Osteoblast (primary cell): ENCODE data around the gene TSPAN19. TPM values are rescaled to one million over a fixed set of nuclear protein-coding genes. Genes with fewer than 3 reads are reported as not detected.

ENCODE experiments used
- DNase-seq: peaks from one replicate; pipeline ENCODE4 v3.0.0; 2011; ENCODE audit warnings: low spot score, mixed read lengths; ENCODE audit not compliant: insufficient read length; ENCODE audit errors: missing footprints
- H2AFZ ChIP-seq: 2 replicates; pipeline ENCODE4 v1.6.0; 2011; ENCODE audit warnings: mild to moderate bottlenecking, low read length
- H3K27ac ChIP-seq: 2 replicates; pipeline ENCODE4 v1.5.1; 2011; ENCODE audit warnings: mild to moderate bottlenecking, low read depth, low read length, moderate library complexity
- H3K27me3 ChIP-seq: 2 replicates; pipeline ENCODE4 v1.6.0; 2012; ENCODE audit warnings: mild to moderate bottlenecking, control low read depth, inconsistent platforms, low read length, moderate library complexity; ENCODE audit not compliant: insufficient read depth
- H3K36me3 ChIP-seq: 2 replicates; pipeline ENCODE4 v1.5.1; 2011; ENCODE audit warnings: mild to moderate bottlenecking, low read length, control low read depth, moderate library complexity; ENCODE audit not compliant: insufficient read depth
- H3K4me1 ChIP-seq: 2 replicates; pipeline ENCODE4 v1.5.1; 2011; ENCODE audit warnings: mild to moderate bottlenecking, low read length, control low read depth, moderate library complexity; ENCODE audit not compliant: insufficient read depth
- H3K4me2 ChIP-seq: 2 replicates; pipeline ENCODE4 v1.6.0; 2011; ENCODE audit warnings: mild to moderate bottlenecking, low read length; ENCODE audit not compliant: insufficient read depth
- H3K4me3 ChIP-seq: fragments of 200-600 bp; sonication (generic); 3 replicates; pipeline ENCODE4 v1.5.1; 2012; ENCODE audit warnings: mild to moderate bottlenecking, low read length, inconsistent platforms; ENCODE audit not compliant: insufficient read depth
- H3K79me2 ChIP-seq: 2 replicates; pipeline ENCODE4 v1.6.0; 2012; ENCODE audit warnings: mild to moderate bottlenecking, low read length, control low read depth, inconsistent platforms; ENCODE audit not compliant: insufficient read depth
- H3K9me3 ChIP-seq: 2 replicates; pipeline ENCODE4 v1.5.1; 2011; ENCODE audit warnings: low read depth, low read length, control low read depth
- H4K20me1 ChIP-seq: 2 replicates; pipeline ENCODE4 v1.6.0; 2012; ENCODE audit warnings: mild to moderate bottlenecking, low read length, control low read depth; ENCODE audit not compliant: insufficient read depth
- CTCF ChIP-seq: IDR thresholded peaks from 2 replicates; pipeline ENCODE4 v1.5.1; 2011; ENCODE audit warnings: mild to moderate bottlenecking, low read depth, low read length, moderate library complexity; ENCODE audit errors: extremely low read depth
- total RNA-seq: library from RNA; depleted of rRNA; stranded (reverse); fragments of >200 nt; gene quantifications from 2 replicates; pipeline ENCODE4 v1.2.3, GENCODE V29; 2012

The TSPAN19 gene
- total RNA-seq, 1 donor, result not detected

DNA sequence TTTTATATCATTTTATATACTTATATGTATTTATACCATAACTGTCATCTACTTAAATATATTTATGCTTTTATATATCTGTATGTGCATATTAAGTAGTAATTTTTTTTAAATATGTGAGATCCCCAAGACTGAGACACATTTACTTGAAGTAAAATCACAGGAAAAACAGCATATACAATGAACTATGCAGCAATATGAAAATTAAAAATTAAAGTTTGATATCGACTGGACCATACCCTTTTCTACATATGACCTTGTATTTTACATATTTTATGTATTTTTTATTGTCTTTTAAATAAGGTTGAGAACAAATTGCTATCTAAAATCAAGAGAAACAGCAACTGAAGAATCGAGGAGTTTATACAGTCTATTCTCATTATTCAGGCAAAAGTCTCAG lies 50.0 kb downstream of the TSPAN19 start:
- no peaks in the 10 kb centered on the region for H3K27me3 ChIP-seq
- no peak overlapping the region for H3K4me3 ChIP-seq
- H4K20me1 ChIP-seq, result no peaks in the 10 kb centered on the region
- peak overlapping the region; percentile 76 for H2AFZ ChIP-seq
- no peaks in the 10 kb centered on the region for H3K79me2 ChIP-seq
- H3K9me3 ChIP-seq, result no peaks in the 10 kb centered on the region
- no peak for TF ChIP-seq CTCF
- H3K36me3 ChIP-seq, result no peaks in the 10 kb centered on the region
- no peak overlapping the region for H3K27ac ChIP-seq
- DNase-seq, result no peak
- no peaks in the 10 kb centered on the region for H3K4me1 ChIP-seq
- H3K4me2 ChIP-seq, result no peak overlapping the region

- no peaks in the 10 kb centered on the region for H3K27me3 ChIP-seq
- TF ChIP-seq CTCF, result no peak
- H3K79me2 ChIP-seq, result no peaks in the 10 kb centered on the region
- H3K36me3 ChIP-seq, result no peaks in the 10 kb centered on the region
- no peak for DNase-seq
- H3K9me3 ChIP-seq, result no peaks in the 10 kb centered on the region
- no peak overlapping the region for H2AFZ ChIP-seq
- H3K4me3 ChIP-seq, result no peak overlapping the region
- no peaks in the 10 kb centered on the region for H3K4me1 ChIP-seq
- H3K27ac ChIP-seq, result no peak overlapping the region
- H4K20me1 ChIP-seq, result no peaks in the 10 kb centered on the region
- H3K4me2 ChIP-seq, result no peak overlapping the region
These were observed 52.8 kb downstream of the TSPAN19 start for GRCh38 chr12:84983289-84983688.

GRCh38 chr12:84982888-84983287 lies 53.2 kb downstream of the TSPAN19 start:
- no peaks in the 10 kb centered on the region for H3K79me2 ChIP-seq
- no peaks in the 10 kb centered on the region for H4K20me1 ChIP-seq
- no peaks in the 10 kb centered on the region for H3K36me3 ChIP-seq
- no peak overlapping the region for H3K4me3 ChIP-seq
- no peak overlapping the region for H2AFZ ChIP-seq
- H3K27me3 ChIP-seq, result no peaks in the 10 kb centered on the region
- no peak overlapping the region for H3K27ac ChIP-seq
- H3K4me2 ChIP-seq, result no peak overlapping the region
- no peak for DNase-seq
- TF ChIP-seq CTCF, result no peak
- H3K9me3 ChIP-seq, result no peaks in the 10 kb centered on the region
- H3K4me1 ChIP-seq, result no peaks in the 10 kb centered on the region

DNA sequence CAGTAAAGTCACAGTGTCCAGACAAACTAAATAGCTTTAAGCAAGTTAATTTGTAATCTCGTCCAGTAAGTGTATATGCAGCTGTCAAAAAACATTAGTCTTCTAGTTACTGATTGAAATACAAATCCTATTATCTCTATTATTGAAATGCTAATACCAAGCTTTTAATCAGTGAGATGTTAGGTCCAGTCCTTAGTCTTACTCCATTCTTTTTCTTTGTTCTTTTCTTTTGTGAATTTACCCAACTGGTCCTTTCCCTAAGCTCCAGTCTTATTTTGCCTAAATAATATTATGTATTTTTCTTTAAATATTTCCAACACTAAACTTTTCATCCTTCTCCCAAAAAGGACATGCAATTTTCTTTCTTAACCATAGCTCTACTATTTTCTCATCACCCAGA lies 57.2 kb downstream of the TSPAN19 start:
- no peak overlapping the region for H2AFZ ChIP-seq
- no peak for TF ChIP-seq CTCF
- no peaks in the 10 kb centered on the region for H4K20me1 ChIP-seq
- no peaks in the 10 kb centered on the region for H3K36me3 ChIP-seq
- DNase-seq, result no peak
- H3K79me2 ChIP-seq, result no peaks in the 10 kb centered on the region
- no peak overlapping the region for H3K4me2 ChIP-seq
- H3K27me3 ChIP-seq, result no peaks in the 10 kb centered on the region
- H3K9me3 ChIP-seq, result no peaks in the 10 kb centered on the region
- no peak overlapping the region for H3K27ac ChIP-seq
- H3K4me1 ChIP-seq, result no peaks in the 10 kb centered on the region
- no peak overlapping the region for H3K4me3 ChIP-seq
